Activated B cell treated with CpG ODN at 0.5 μM for 24 hours (primary cell): Measurements from ENCODE around the gene IL17RC. TPM values are rescaled to one million over a fixed set of nuclear protein-coding genes. Genes with fewer than 3 reads are reported as not detected.

Experiments
- ATAC-seq: fragments of 200-7000 bp; cut with Tn5 transposase; one replicate; pipeline ENCODE4 v1.10.0; 2021; ENCODE audit warnings: low read depth, mild to moderate bottlenecking, moderate library complexity
- CTCF ChIA-PET: fragments of 350-600 bp; sonication (Branson Sonifier 250); formaldehyde crosslinking; loops from one replicate; lab custom pipeline; 2021; ENCODE audit warnings: antibody characterized with exemption; lab: Charles Lee
- POLR2A ChIA-PET: fragments of 350-600 bp; sonication (Branson Sonifier 250); formaldehyde crosslinking; loops from one replicate; lab custom pipeline; 2021; ENCODE audit warnings: antibody characterized with exemption; lab: Charles Lee
- DNase-seq: peaks from one replicate; pipeline ENCODE4 v3.0.0; 2022
- H3K27ac Mint-ChIP-seq: one replicate; pipeline ENCODE4 v1.8.0; 2020; ENCODE audit warnings: mixed read lengths
- H3K27me3 Mint-ChIP-seq: one replicate; pipeline ENCODE4 v1.8.0; 2021; ENCODE audit warnings: mixed read lengths
- H3K36me3 Mint-ChIP-seq: one replicate; pipeline ENCODE4 v1.8.0; 2021; ENCODE audit warnings: low read depth, mixed read lengths
- H3K4me1 Mint-ChIP-seq: one replicate; pipeline ENCODE4 v1.8.0; 2021; ENCODE audit warnings: mixed read lengths
- H3K4me3 Mint-ChIP-seq: one replicate; pipeline ENCODE4 v1.8.0; 2020; ENCODE audit warnings: mild to moderate bottlenecking, mixed read lengths
- H3K9me3 Mint-ChIP-seq: one replicate; pipeline ENCODE4 v1.8.0; 2020; ENCODE audit warnings: mixed read lengths
- intact Hi-C: fragments of 100-400 bp; cut with micrococcal nuclease; formaldehyde crosslinking; loops from one replicate; pipeline ENCODE4 v1.15.1; 2024
- total RNA-seq: library from RNA; stranded (reverse); gene quantifications from 2 replicates; pipeline ENCODE4 v1.2.3, GENCODE V29; 2022
- TF ChIP-seq, protein P1 (sequence below): fragments of 200-600 bp; IDR thresholded peaks from one replicate; pipeline ENCODE4 v1.8.0; 2022; ENCODE audit warnings: antibody characterized with exemption, mild to moderate bottlenecking

The IL17RC gene
- total RNA-seq, 1 donor from 2014 or later = 0.11 TPM

- Mint-ChIP-seq H3K36me3 (no peaks in the 10 kb centered on the region), H3K4me1 (no peaks in the 10 kb centered on the region), H3K27ac (no peak overlapping the region), H3K9me3 (no peaks in the 10 kb centered on the region), H3K27me3 (peaks cover 7% of the 10 kb centered on the region), H3K4me3 (no peak overlapping the region)
- no peak for ATAC-seq
- no peak for DNase-seq
- POLR2A ChIA-PET = no interaction called here
- CTCF ChIA-PET = interaction anchor here (0.7 kb wide), 1 partner anchor 32 kb away, joined by 3 read pairs; no protein-coding TSS in a partner anchor
- intact Hi-C loops = no loop called here
- TF ChIP-seq, protein P1, sequence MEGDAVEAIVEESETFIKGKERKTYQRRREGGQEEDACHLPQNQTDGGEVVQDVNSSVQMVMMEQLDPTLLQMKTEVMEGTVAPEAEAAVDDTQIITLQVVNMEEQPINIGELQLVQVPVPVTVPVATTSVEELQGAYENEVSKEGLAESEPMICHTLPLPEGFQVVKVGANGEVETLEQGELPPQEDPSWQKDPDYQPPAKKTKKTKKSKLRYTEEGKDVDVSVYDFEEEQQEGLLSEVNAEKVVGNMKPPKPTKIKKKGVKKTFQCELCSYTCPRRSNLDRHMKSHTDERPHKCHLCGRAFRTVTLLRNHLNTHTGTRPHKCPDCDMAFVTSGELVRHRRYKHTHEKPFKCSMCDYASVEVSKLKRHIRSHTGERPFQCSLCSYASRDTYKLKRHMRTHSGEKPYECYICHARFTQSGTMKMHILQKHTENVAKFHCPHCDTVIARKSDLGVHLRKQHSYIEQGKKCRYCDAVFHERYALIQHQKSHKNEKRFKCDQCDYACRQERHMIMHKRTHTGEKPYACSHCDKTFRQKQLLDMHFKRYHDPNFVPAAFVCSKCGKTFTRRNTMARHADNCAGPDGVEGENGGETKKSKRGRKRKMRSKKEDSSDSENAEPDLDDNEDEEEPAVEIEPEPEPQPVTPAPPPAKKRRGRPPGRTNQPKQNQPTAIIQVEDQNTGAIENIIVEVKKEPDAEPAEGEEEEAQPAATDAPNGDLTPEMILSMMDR = no peak
These were observed 35.5 kb upstream of the IL17RC start for GRCh38 chr3:9881441-9881840.

DNA sequence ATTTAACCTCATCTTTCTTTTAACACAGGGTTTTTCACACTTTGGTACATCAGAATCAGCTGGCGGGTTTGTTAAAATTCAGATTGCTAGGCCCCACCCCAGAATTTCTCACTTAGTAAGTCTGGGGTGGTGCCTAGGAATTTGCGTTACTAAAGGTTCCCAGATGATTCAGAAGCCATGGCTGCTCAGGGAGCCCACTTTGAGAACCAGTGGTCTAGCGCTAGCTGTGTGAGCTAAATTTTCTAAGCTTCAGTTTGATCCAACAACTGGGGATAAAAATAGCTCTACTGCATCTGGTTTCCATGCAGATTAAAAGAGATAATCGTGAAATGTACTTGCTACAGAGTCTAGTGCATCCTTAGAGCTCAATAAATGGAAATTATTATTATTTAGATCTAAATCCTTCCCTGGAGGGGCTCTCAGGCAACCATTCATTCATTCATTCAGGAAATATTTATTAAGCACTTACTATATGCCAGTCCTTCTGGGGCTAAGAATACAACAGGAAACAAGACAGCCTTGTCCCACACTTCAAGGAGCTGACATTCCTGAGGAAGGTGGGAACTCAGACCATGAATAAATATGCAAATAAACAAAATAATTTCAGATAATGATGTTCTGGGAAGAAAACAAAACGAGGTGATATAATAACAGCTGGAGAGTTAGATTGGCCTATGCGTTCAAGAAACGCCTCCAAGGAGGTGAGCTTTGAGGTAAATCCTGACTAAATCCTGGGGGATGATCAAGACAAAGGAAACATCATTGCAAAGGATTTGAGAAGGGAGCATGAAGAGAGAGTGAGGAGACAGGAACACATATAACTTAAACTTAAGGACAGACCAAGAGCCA, 33.0 kb upstream of the IL17RC start:
- ChIA-PET POLR2A (interaction anchor here (0.5 kb wide), 1 partner anchor 96 kb away, joined by 4 read pairs; no protein-coding TSS in a partner anchor), CTCF (interaction anchor here (1.1 kb wide), 1 partner anchor 9 kb away, joined by 3 read pairs; no protein-coding TSS in a partner anchor)
- Mint-ChIP-seq H3K4me3 (no peak overlapping the region), H3K36me3 (no peaks in the 10 kb centered on the region), H3K4me1 (no peaks in the 10 kb centered on the region), H3K27ac (no peak overlapping the region), H3K27me3 (no peaks in the 10 kb centered on the region), H3K9me3 (no peaks in the 10 kb centered on the region)
- TF ChIP-seq, protein P1 = no peak
- ATAC-seq = no peak
- intact Hi-C loops = no loop called here
- DNase-seq = no peak

DNA sequence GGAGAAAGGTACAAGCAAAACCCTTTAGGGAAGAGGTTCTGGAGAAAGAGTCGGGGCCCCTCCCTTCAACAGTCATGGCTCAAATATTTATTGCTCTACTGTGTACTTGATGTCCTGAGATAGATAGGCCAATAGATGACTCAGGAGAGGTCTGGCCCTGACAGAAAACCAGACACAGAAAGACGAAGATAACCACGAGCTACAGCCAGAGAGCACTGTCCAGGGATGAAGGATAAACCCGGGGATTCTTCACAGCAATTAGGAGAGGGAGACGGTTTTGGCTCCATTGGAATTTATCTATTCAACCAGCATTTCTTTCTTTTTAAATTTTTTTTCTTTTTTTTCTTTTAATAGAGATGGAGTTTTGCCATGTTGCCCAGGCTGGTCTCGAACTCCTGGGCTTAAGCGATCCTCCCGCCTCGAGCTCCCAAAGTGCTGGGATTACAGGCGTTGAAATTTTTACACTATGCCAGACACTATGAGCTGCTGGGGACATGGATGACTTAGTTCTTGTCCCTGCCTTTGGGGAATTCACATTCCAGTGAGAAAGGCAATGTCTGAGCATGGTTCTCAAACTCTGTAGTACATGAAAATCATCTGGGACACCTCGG, 32.2 kb upstream of the IL17RC start:
- no peak overlapping the region for H3K27ac Mint-ChIP-seq
- H3K4me3 Mint-ChIP-seq = no peak overlapping the region
- TF ChIP-seq, protein P1 = no peak
- no peak for ATAC-seq
- no peaks in the 10 kb centered on the region for H3K36me3 Mint-ChIP-seq
- intact Hi-C loops = no loop called here
- no peaks in the 10 kb centered on the region for H3K27me3 Mint-ChIP-seq
- H3K9me3 Mint-ChIP-seq = no peaks in the 10 kb centered on the region
- ChIA-PET POLR2A (no interaction called here), CTCF (interaction anchor here (1.1 kb wide), 1 partner anchor 9 kb away, joined by 3 read pairs; no protein-coding TSS in a partner anchor)
- DNase-seq = no peak
- peaks cover 3% of the 10 kb centered on the region for H3K4me1 Mint-ChIP-seq

- TF ChIP-seq, protein P1 = no peak
- intact Hi-C loops = no loop called here
- ATAC-seq (no peak), DNase-seq (no peak)
- POLR2A ChIA-PET = no interaction called here
- H3K27me3 Mint-ChIP-seq = no peaks in the 10 kb centered on the region
- no peaks in the 10 kb centered on the region for H3K9me3 Mint-ChIP-seq
- CTCF ChIA-PET = no interaction called here
- peaks cover 12% of the 10 kb centered on the region for H3K4me1 Mint-ChIP-seq
- H3K36me3 Mint-ChIP-seq = peaks cover 6% of the 10 kb centered on the region
- no peak overlapping the region for H3K27ac Mint-ChIP-seq
- no peak overlapping the region for H3K4me3 Mint-ChIP-seq
These were observed 30.6 kb upstream of the IL17RC start for GRCh38 chr3:9886328-9886727.

DNA sequence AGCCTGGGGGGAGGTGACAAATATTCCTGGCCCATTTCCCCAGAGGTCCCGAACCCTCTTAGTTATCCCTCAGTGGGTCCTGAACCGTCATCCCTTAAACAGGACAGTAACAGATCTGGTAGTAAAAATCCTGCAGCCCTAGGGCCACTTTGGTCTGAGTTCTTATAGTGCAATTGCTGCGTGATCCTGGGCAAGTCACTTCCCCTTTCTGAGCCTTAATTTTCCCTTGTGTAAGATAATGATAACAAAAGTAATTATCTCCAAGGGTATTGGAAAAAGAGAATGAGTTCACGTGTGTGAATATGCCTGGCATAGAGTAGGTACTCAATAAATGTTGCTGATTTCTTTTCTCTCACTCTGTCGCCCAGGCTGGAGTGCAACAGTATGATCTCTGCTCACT, 29.4 kb upstream of the IL17RC start:
- Mint-ChIP-seq H3K4me1 (peaks cover 22% of the 10 kb centered on the region), H3K27ac (no peak overlapping the region), H3K4me3 (no peak overlapping the region), H3K27me3 (no peaks in the 10 kb centered on the region), H3K9me3 (no peaks in the 10 kb centered on the region), H3K36me3 (peaks cover 10% of the 10 kb centered on the region)
- intact Hi-C loops = no loop called here
- TF ChIP-seq, protein P1 = no peak
- DNase-seq (no peak), ATAC-seq (no peak)
- ChIA-PET POLR2A (no interaction called here), CTCF (no interaction called here)
